Nephron (organoid): ENCODE results near the gene ANAPC2.

Experiments
- H3K27ac Mint-ChIP-seq, 3 experiments: 2 replicates each; pipeline ENCODE4 v1.8.0; 2020; ENCODE audit warnings: mixed read lengths in 3 of 3, mild to moderate bottlenecking in 2 of 3, moderate library complexity in 1 of 3
- H3K27me3 Mint-ChIP-seq: 2 replicates; pipeline ENCODE4 v1.8.0; 2021; ENCODE audit warnings: low read depth, mild to moderate bottlenecking, moderate library complexity, mixed read lengths
- H3K36me3 Mint-ChIP-seq: 2 replicates; pipeline ENCODE4 v1.8.0; 2020; ENCODE audit warnings: low read depth, mixed read lengths
- H3K4me1 Mint-ChIP-seq: 2 replicates; pipeline ENCODE4 v1.8.0; 2020; ENCODE audit warnings: mixed read lengths
- H3K4me3 Mint-ChIP-seq, 3 experiments: 2 replicates each; pipeline ENCODE4 v1.8.0; 2020; ENCODE audit warnings: mild to moderate bottlenecking in 3 of 3, mixed read lengths in 3 of 3, moderate library complexity in 2 of 3
- H3K9me3 Mint-ChIP-seq: 2 replicates; pipeline ENCODE4 v1.8.0; 2020; ENCODE audit warnings: mixed read lengths
- CTCF ChIP-seq, 3 experiments: fragments of 200-600 bp; sonication (generic); IDR thresholded peaks; one replicate each; pipeline ENCODE4 v1.5.0; 2021; ENCODE audit warnings: antibody characterized with exemption in 3 of 3; ENCODE audit not compliant: unreplicated experiment in 3 of 3

The ANAPC2 gene

GRCh38 chr9:137215196-137215986 is 27.0 kb upstream of the ANAPC2 start:
- no peak for TF ChIP-seq CTCF (IDR thresholded peaks at IDR 0.05; ENCODE audit: unreplicated experiment in 3 of 3)
- Mint-ChIP-seq H3K9me3 (no peaks in the 10 kb centered on the region), H3K36me3 (peaks cover 4% of the 10 kb centered on the region), H3K4me1 (peaks cover 5% of the 10 kb centered on the region), H3K27me3 (no peaks in the 10 kb centered on the region), H3K4me3 (no peak overlapping the region), H3K27ac (no peak overlapping the region)

- Mint-ChIP-seq H3K9me3 (no peaks in the 10 kb centered on the region), H3K36me3 (peaks cover 4% of the 10 kb centered on the region), H3K4me1 (peaks cover 5% of the 10 kb centered on the region)
These were observed 26.3 kb upstream of the ANAPC2 start for GRCh38 chr9:137214620-137215019.

GRCh38 chr9:137213160-137214060 is 25.1 kb upstream of the ANAPC2 start:
- H3K4me3 Mint-ChIP-seq: no peak overlapping the region
- H3K27ac Mint-ChIP-seq: no peak overlapping the region
- no peak for TF ChIP-seq CTCF (IDR thresholded peaks at IDR 0.05; ENCODE audit: unreplicated experiment in 3 of 3)
- H3K36me3 Mint-ChIP-seq: peaks cover 4% of the 10 kb centered on the region
- H3K9me3 Mint-ChIP-seq: no peaks in the 10 kb centered on the region
- H3K27me3 Mint-ChIP-seq: no peaks in the 10 kb centered on the region
- H3K4me1 Mint-ChIP-seq: peaks cover 5% of the 10 kb centered on the region

More at GRCh38 chr9:137214620-137215019, 26.3 kb upstream of the ANAPC2 start:
- H3K27me3 Mint-ChIP-seq: no peaks in the 10 kb centered on the region
- H3K27ac Mint-ChIP-seq: no peak overlapping the region
- H3K4me3 Mint-ChIP-seq: peak overlapping the region in 1 of 3 experiments; percentile 27
- TF ChIP-seq CTCF (IDR thresholded peaks at IDR 0.05; ENCODE audit: unreplicated experiment in 3 of 3): no peak

GRCh38 chr9:137212520-137212919 is 24.2 kb upstream of the ANAPC2 start:
- TF ChIP-seq CTCF (IDR thresholded peaks at IDR 0.05; ENCODE audit: unreplicated experiment in 3 of 3): no peak
- H3K27ac Mint-ChIP-seq: no peak overlapping the region
- peaks cover 5% of the 10 kb centered on the region for H3K4me1 Mint-ChIP-seq
- H3K36me3 Mint-ChIP-seq: peaks cover 7% of the 10 kb centered on the region
- H3K9me3 Mint-ChIP-seq: no peaks in the 10 kb centered on the region
- H3K27me3 Mint-ChIP-seq: no peaks in the 10 kb centered on the region
- no peak overlapping the region for H3K4me3 Mint-ChIP-seq

GRCh38 chr9:137211532-137211931 is 23.2 kb upstream of the ANAPC2 start:
- H3K27me3 Mint-ChIP-seq: no peaks in the 10 kb centered on the region
- no peak for TF ChIP-seq CTCF (IDR thresholded peaks at IDR 0.05; ENCODE audit: unreplicated experiment in 3 of 3)
- H3K27ac Mint-ChIP-seq: no peak overlapping the region
- peaks cover 2% of the 10 kb centered on the region for H3K4me1 Mint-ChIP-seq
- no peaks in the 10 kb centered on the region for H3K9me3 Mint-ChIP-seq
- peaks cover 13% of the 10 kb centered on the region for H3K36me3 Mint-ChIP-seq
- H3K4me3 Mint-ChIP-seq: no peak overlapping the region
